HuH-7 (cell line): ENCODE results near the gene CHD5.

ENCODE experiments used
- DNase-seq: peaks from one replicate; pipeline ENCODE4 v3.0.0; 2011; ENCODE audit warnings: low spot score

CHD5 gene

DNA sequence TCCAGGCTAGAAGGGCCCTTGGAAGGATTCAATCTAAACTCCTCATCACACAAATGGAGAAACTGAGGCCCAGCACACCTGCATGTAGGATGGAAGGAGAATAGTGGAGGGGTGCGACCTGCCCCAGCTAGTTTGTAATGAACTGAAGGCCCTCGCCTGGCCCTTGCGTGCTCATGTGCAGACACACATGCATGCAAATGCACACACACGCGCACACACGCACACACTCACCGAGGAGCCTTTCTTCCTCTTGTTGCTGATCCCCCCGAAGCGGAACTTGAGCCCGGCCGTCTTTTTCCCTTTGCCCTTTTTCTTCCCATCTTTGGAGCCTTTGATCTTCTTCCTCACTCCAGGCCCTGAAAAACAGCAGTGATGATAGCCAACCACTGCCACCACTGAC, 27.9 kb downstream of the CHD5 start:
- no peak for DNase-seq

DNA sequence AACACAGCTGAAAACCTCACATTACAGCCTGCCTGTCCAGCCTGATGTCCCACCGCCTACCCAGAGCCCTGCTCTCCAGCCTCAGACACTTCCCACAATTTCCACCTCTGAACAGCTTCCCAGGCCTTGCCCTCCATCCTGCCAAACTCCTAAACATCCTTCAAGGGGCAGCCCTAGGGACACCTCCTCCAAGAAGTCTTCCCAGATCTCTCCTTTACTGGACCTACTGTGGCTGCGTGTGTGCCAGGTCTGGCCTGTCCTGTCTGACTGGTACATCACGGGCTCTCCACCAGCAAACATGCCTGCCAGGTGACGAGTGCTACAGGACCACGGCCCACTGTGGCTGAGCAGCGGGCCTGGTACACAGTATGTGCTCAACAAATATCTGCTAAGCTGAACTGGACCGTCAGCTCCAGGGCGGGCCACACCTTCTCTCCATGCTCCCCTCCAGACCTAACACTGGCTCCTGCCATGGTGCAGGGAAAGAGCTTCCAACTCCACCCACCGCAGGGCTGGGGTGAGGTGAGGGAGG, 28.8 kb downstream of the CHD5 start:
- no peak for DNase-seq

DNA sequence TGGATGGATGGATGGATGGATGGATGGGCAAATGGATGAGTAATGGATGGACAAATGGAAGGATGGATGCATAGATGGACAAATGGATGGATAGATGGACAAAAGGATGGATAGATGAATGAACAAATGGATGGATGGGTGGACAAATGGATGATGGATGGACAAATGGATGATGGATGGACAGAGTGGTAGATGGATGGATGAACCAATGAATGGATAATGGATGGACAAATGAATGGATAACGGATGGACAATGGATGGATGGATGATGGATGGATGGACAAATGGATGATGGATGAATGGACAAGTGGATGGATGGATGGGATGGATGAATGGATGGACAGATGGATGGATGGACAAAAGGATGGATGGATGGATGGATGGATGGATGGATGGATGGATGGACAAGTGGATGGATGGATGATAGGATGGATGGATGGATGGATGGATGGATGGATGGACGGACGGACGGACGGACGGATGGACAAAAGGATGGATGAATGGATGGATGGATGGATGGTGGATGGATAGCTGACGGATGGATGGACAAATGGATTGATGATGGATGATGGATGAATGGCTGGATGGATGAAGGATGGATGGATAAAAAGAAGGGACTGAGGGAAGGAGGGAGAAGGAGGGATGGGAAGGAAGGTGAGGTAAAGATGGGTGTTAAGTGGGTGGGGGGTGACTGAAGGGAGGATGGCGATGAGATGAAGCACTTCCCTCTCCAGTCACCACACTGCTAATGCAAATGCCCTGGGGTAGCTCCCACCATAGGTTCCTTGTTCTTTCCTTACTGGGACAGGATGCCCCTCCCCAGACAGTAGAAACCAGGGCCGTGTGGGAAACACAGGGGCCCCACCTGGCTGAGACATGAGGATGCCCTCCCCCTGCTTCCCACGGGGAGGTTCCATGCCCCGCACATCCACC, 29.8 kb downstream of the CHD5 start:
- DNase-seq: no peak

DNA sequence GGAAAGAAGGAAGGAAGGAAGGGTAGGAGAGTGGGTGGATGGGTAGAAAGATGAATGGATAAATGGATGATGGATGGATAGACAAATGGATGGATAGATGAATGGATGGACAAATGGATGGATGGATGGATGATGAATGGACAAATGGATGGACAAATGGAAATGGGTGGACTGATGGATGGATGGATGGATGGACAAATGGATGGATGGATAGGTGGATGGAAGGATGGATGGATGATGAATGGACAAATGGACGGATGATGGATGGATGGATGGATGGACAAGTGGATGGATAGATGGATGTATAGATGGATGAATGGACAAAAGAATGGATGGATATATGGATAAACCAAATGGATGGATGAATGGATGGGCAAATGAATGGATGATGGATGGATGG, 30.5 kb downstream of the CHD5 start:
- DNase-seq: no peak

DNA sequence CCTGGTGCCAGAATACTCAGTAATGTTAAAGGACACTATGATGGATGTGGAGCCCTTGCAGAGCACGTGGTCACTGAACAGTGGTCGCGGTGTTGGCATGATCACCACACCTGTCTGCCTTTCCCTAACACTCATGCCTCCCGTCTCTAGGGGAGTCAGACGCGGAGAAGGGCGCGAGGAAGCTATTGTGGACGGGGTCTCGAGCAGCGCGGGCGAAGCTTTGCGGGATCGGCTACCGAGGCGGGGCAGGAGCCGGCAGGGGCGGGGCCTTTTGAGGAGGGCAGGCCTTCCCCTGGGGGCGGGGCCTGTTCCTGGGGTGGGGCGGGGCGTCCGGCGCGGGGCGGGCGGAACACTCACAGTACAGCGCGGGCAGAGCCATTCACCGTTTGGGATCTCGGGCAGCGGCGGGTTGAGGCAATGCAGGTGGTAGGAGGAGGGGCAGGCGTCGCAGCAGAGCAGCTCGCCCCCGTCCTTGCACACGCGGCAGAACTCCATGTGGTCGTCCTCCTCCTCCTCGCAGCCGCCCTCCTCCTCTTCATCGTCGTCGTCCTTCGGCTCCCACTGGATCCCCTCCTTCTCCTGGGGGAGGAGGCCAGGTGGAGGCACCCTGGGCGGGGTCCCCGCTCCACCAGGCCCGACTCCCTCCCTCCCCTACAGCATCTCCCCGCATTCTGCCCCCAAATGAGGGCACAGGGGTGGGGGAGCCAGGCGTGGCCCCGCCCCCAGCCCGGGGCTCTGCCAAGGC, 31.5 kb downstream of the CHD5 start:
- peak; percentile 54 for DNase-seq

DNA sequence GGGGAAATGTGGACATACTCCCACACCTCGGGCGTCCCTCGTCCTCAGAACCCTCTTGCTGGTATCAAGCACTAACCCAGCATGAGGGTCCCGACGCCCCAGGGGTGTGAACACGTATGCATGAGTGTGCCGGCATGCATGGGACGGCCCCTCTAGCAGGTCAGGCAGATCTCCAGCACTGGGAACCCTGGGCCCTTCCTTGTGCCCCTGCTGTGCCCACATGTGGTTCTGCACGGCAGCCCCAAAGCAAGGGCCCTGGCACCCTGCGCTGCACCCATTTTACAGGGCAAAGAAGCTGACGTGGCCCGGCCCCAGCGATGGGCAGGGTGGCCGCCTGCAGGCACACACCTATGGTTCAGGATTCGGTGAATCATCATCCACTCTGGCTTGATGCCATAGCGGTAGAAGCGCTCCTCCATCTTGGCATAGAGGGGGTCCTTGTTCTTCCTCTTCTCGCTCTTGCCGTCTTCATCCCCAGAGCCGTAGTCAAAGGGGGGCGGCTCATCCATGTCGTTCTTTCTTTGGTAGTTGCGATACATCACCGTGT, 34.2 kb downstream of the CHD5 start:
- no peak for DNase-seq

DNA sequence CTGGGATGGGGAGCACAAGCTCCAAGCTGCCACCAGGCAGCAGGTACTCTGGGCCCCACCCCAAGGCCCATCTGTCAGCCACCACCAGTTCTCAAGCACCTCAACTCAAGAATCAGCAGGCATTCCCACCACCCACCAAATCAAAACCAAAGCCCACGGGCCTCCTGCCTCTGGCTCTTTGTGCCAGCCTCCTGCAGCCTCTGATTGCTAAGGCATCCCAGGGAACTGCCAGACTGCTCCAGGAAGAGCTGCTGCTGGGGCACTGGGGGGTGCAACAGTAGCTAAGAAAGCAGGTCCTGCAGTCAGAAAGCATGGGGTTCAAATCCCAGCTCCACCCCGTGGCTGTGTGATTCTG, 34.7 kb downstream of the CHD5 start:
- DNase-seq: no peak

DNA sequence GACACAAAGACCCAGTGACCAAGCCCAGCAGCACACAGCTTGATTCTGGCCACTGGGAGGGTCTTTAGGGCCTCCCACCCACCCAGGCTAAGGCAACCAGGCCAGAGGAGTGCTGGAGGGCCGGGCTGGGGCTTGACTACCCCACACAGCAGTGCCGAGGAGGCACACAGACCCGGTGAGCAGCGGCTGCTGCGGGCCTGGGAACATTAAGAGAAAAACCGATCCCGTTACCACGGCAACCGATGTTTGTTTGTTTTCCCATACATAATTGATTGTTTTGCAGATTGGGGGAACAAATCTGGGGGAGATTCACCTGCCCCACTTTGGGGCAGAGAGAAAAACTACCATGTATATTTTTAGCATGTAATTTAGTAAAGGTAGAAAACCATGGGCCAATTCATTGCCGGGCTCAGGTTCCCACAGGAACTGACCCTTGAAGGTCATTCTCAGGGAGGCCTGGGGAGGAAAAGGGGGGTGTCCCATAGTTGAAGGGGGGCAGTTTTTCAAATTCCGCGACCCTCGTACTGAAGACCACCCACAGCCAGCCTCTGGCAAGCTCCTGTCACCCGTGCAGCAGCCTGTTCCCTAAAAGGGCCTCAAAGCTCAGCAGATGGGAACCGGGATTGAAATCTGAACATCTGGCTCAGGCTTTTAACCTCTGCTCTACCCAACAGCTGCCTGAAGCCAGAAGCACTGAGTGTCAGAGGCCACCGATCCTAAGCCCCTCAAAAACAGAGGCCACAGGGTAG, 35.3 kb downstream of the CHD5 start:
- no peak for DNase-seq

DNA sequence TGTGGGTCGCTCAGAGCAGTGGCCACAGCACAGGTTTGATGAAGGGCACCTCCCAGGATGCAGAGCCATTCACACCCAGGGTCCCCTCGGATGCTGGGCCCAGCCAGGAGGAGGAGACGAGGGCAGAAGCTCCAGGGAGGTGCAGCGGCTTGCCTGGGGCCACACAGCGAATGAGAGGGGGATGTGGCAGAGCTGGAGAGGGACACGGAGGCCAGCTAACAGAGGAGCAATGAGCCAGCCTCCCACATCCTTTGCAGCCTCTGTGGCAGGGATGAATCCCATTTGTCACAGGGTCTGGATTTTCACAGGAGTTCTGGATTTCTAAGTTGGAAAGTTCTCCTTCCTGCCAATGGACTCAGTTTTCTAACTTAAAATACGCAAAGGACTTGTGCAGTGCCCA, 35.9 kb downstream of the CHD5 start:
- DNase-seq: no peak

DNA sequence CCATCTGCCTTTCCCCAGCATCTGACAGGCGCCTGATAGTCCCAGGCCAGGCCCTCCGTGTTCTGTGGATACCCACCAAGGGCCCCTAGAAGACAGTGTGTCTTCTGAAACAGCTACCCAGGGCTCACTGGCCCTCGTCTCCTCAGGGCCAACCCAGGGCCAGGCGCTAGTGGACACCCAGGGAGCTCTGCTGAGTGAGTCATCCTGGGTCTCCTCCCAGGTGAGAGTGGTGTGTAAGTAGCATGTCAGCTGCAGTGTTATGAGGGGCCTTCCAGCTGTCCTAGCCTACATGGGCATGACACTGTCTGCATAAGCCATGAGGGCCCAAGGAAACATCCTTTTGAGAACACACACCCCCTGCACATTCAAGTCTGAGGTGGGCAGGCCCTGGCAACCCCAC, 36.7 kb downstream of the CHD5 start:
- no peak for DNase-seq

DNA sequence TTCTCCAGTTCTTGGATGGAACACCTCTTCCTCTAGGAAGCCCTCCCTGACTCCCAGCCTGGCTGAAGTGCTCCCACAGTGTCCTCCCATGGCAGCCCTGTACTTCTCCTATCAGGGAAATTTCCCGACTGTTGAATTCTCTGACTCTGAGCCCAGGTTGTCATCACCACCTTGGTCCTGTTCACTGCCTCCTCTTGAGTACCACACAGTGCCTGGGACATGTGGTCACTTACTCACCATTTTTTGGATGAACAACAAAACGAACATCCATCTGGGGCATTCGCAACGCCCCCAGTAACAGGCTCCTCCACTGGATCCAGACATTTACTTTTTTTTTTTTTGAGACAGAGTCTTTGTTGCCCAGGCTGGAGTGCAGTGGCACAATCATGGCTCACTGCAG, 37.4 kb downstream of the CHD5 start:
- no peak for DNase-seq

DNA sequence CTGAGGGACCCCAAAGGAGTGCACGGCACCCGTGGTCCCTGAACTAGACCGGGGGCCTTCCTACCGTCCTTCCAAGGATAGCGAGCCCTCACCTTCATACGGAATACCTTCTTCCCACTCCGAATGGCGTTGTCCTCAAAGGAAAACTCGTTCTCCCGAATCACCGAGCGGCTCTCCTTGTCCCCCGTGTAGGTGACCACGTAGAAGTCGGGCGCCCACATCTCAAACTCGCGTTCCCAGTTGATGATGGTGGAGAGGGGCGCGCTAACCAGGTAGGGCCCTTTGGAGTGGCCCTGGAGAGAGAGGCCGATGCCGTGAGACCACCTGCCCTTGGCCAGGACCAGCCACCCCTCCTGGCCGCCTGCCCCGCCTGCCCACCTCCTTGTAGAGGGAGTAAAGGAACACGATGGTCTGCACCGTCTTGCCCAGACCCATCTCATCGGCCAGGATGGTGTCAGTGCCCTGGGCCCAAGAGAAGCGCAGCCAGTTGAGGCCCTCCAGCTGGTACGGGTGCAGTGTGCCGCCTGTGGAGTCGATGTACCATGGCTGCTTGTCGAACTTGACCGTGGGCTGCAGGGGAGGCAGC, 38.0 kb downstream of the CHD5 start:
- DNase-seq: no peak

DNA sequence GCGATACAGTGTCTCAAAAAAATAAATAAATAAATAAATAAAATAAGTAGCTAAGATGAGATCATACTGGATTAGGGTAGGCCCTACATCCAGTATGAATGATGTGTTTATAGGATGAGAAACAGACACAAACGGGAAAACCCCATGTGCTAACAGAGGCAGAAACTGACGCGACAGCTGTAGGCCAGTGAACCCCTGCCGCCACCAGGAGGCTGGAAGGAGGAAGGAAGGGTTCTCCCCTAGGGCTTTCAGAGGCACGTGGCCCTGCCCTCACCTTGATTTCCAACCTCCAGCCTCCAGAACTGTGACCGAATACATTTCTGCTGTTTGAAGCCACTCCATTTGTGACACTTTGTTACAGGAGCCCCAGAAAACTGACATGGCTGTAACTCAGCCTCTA, 38.5 kb downstream of the CHD5 start:
- DNase-seq: peak; percentile 49

DNA sequence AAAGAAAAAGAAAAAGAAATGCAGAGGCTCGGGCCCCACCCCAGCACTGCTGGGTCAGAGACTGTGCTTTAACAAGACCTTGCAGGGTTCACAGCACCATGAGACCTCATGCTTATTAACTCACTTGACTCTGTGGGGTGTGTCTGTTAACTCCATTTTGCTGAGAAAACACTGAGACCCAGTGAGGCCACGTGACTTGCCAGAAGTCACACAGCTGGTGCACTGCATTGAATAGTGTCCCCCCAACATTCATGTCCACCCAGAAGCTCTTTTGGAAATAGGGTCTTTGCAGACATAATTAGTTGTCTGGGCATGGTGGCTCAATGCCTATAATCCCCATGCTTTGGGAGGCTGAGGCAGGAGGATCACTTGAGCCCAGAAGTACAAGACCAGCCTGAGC, 39.7 kb downstream of the CHD5 start:
- no peak for DNase-seq

DNA sequence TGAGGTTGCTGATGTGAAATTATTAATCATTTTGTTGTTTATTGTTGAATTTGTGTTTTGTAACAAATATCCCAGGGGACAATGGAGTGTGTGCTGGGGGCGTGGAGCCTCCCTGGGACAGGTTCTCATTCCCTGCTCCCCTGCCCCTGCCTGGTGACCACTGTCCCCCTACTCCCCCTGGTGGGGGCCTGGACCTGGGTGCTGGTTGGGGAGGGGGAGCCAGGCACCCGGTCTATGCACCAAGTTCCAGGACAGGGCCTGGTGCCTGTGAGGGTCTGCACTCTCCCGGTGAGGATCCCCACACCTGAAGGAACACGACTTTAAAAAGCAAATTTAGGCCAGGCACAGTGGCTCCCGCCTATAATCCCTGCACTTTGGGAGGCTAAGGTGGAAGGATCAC, 42.4 kb downstream of the CHD5 start:
- DNase-seq: no peak

DNA sequence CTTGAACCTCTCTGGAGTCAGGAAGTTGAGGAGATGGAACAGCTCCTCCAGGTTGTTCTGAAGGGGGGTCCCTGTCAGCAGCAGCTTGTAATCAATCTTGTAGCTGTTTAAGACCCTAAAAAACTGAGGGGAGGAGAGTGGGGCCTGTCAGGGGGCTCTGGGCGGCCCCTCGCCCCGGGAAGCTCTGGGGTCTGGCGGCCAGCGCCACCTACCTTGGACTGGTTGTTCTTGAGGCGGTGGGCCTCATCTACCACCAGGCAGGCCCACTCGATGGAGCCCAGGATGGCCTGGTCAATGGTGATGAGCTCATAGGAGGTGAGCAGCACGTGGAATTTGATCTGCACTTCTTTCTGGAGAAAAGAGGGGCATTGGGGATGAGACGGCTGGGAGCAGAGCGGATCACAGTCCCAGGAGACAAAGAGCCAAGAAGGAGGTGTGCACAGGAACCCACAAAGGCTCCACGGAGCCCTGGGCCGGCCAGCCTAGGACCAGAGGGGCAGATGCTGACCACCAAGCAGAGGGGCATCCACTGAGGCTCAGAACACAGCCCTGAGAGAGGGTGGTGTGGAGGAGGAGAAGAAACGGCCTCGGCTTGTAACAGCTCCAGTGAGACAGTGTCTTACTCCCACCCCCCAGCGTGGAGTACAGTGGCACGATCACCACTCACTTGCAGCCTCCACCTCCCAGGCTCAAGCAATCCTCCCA, 43.5 kb downstream of the CHD5 start:
- no peak for DNase-seq

DNA sequence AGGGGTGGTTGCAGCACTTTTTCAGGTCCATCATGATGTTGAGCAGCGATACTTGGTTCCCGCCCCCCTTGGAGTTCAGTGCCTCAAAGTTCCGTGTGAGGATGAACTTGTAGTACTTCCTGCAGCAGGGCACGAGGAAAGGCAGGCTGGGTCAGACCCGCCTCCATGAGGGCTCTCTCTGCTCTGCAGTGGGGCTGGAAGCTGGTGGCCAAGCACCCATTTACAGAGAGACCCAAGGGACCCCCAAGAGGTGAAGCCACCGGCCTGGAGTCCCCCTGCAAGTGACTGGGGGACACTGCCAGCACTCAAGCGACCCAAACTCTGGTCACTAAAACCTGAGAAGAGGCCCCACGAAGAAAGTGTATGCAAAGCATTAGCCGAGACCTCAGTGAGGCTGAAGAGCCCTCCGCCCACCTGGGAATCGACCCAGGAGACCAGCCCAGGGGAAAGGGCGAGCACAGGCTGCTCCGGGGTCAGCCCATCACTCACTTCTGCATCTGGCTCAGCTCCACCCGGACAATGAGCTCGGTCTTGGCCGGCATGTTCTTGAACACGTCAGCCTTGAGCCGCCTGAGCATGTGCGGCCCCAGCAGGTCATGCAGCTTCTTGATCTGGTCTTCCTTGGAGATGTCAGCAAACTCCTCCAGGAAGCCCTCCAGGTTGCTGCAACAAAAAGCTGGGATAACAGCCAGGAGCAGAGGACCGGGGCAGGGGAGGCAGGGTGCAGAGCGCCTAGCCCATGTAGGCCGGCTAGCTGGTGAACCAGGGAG, 45.2 kb downstream of the CHD5 start:
- no peak for DNase-seq

DNA sequence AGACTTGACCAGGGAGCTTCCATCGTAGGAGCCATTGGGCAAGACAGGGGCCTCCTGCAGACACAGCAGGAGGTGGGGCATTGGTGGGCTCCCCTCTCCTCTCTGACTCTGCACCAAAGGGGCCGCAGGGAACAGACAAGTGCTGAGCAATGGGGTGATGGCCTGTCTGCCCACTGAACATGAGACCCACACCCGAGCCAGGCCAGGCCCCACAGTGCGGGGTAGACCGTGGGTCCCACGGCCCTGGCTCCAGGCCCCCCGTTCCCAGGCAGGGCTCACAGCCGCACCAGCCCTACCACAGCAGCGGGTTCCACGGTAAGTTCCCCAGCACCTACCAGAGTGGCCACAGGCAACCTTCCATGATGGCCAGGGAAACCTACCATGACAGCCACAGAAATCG, 45.9 kb downstream of the CHD5 start:
- DNase-seq: no peak

DNA sequence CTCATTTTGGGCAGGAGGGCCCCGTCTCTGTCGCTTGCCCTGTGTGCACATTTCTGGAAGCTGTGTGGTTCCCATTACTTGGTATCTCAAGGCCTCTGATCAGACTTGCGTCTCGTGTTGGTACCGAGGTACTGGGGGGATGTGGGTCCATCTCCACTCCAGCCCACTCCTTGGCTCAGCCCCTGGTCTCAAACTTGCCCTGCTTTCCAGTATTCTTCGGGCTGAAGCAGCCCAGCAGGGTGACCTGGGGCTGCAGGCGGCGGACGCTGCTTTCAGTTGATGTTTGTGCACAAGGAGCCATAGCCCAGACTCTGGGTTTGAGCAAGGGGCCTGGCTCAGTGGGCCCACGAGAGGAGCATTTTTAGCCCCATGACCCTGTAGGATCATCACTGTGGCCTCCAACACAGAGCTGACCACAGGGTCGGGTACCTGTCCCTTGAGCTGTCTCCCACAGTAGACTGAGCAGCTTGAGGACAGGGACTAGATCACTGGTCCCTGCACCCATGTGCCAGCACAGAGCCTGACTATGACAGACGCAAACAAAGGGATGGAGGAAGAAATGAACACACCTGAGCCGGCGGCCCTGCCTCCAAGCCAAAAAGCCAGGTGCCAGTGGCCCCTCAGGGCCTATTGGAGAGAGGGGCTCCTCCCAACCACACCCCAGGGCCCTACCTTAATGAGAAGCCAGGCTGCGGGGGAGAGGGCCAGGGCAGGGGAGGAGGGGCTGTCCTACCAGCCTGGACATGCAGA, 46.8 kb downstream of the CHD5 start:
- DNase-seq: no peak

DNA sequence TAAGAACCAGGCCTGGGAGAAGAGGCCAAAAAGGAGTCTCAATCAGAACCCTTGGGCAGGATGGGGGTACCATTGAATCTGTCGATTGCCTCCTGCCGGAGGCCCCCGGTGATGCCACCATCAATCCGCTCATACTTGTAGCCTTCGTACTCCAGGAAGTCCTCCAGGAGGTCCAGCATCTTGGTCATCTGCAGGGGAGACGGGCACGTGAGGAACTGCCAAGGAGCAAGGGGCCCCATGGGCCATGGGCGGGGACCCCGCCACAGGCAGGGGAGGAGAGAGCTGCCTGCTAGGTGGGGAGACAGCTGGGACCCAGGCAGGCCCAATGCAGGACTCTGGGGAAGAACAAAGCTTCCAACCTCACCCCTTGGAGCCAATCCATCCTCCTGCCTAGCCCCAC, 48.6 kb downstream of the CHD5 start:
- no peak for DNase-seq
